K562 (cell line): ENCODE results near the gene BAG5. TPM values are rescaled to one million over a fixed set of nuclear protein-coding genes. Genes with fewer than 3 reads are reported as not detected.

Source experiments
- C11orf30 ChIP-seq: fragments of 450-650 bp; IDR thresholded peaks from 2 replicates; pipeline ENCODE4 v1.6.1; 2016; ENCODE audit warnings: low read depth, mild to moderate bottlenecking
- HNRNPLL ChIP-seq: fragments of 200-400 bp; formaldehyde crosslinking; IDR thresholded peaks from 2 replicates; pipeline ENCODE4 v1.6.1; 2017; ENCODE audit warnings: low read length, low read depth, mild to moderate bottlenecking; ENCODE audit not compliant: poor library complexity, severe bottlenecking
- RBM22 ChIP-seq: fragments of 200-400 bp; formaldehyde crosslinking; IDR thresholded peaks from 2 replicates; pipeline ENCODE4 v1.6.1; 2018; ENCODE audit warnings: low read length, low read depth; ENCODE audit not compliant: poor library complexity, severe bottlenecking
- SIN3A ChIP-seq, 2 experiments: fragments of 150-350 bp in 1 of 2; IDR thresholded peaks; 2 replicates each; pipeline ENCODE4 v1.6.1; 2011 to 2016; ENCODE audit warnings: borderline replicate concordance in 2 of 2, low read depth in 2 of 2, low read length in 2 of 2, mild to moderate bottlenecking in 2 of 2, moderate library complexity in 2 of 2; ENCODE audit not compliant: control insufficient read depth in 1 of 2
- VEZF1 ChIP-seq: fragments of 200-800 bp; sonication (Bioruptor generic); IDR thresholded peaks from 2 replicates; pipeline ENCODE4 v1.6.1; 2017; ENCODE audit warnings: missing genetic modification characterization, missing compliant biosample characterization
- YY1 ChIP-seq, 3 experiments: IDR thresholded peaks; 2 replicates each; pipeline ENCODE4 v1.6.1; 2011; ENCODE audit warnings: low read length in 2 of 3, mild to moderate bottlenecking in 2 of 3, moderate library complexity in 2 of 3, borderline replicate concordance in 1 of 3, control low read depth in 1 of 3, low read depth in 1 of 3; ENCODE audit not compliant: insufficient read depth in 3 of 3, insufficient replicate concordance in 2 of 3, control insufficient read depth in 1 of 3, insufficient read length in 1 of 3; ENCODE audit errors: extremely low read depth in 1 of 3
- ZNF184 ChIP-seq: sonication (generic); formaldehyde crosslinking; IDR thresholded peaks from 2 replicates; pipeline ENCODE4 v1.5.0; 2020; ENCODE audit warnings: missing genetic modification reagents
- ZNF740 ChIP-seq, 3 experiments: fragments of 200-800 bp in 1 of 3; sonication (Bioruptor generic) in 1 of 3; sonication (generic) in 1 of 3; formaldehyde crosslinking in 1 of 3; IDR thresholded peaks; 2 replicates each; pipeline versions ENCODE4 v1.6.1 to v1.8.0; 2016 to 2022; ENCODE audit warnings: mild to moderate bottlenecking in 2 of 3, missing compliant biosample characterization in 2 of 3, missing genetic modification characterization in 2 of 3, missing genetic modification reagents in 1 of 3
- ZNF79 ChIP-seq: fragments of 250-450 bp; sonication (Bioruptor Pico); IDR thresholded peaks from 2 replicates; pipeline ENCODE4 v1.4.0; 2020; ENCODE audit warnings: low read depth, mild to moderate bottlenecking, moderate library complexity
- polyA plus RNA-seq, 8 experiments: library from polyadenylated mRNA; depleted of rRNA in 4 of 8; stranded (reverse) in 5 of 8; unstranded in 3 of 8; fragments of >200 nt; fragmentation: Nextera tagmentation in 2 of 8; fragmentation: Illumina TruSeq in 1 of 8; extraction: Ambion mirVana in 2 of 8; extraction: Trizol in 1 of 8; gene quantifications; 2 replicates each; pipeline versions ENCODE4 v1.2.1 to v1.2.3, GENCODE V29; 2011 to 2014; ENCODE audit warnings: inconsistent platforms in 1 of 8, missing spikeins in 1 of 8
- total RNA-seq, 7 experiments: library from RNA; depleted of rRNA in 6 of 7; stranded (reverse); fragments of >200 nt in 6 of 7; fragmentation: Illumina TruSeq in 2 of 7; extraction: Trizol in 2 of 7; gene quantifications; 2 replicates each; pipeline versions ENCODE4 v1.2.1 to v1.2.3, GENCODE V29; 2011 to 2021; ENCODE audit warnings: low replicate concordance in 1 of 7
- TF ChIP-seq, protein P1 (sequence below): fragments of 200-600 bp; sonication (generic); IDR thresholded peaks from one replicate; pipeline ENCODE4 v1.6.1; 2012; ENCODE audit warnings: mild to moderate bottlenecking, low read depth, low read length, inconsistent platforms

BAG5 gene
- total and polyA plus RNA-seq, 9 of the 15 experiments (the other 6 are each of a cell fraction or from before 2014, with no cell fraction given), result 7.9 to 21.4 (median 13.2) TPM

- TF ChIP-seq ZNF740 (CRISPR knock-in tag; IDR thresholded peaks at IDR 0.05) (no peak), ZNF740 (tag; IDR thresholded peaks at IDR 0.05) (no peak), ZNF79 (CRISPR knock-in tag) (no peak), YY1 (IDR thresholded peaks at IDR 0.05; ENCODE audit: borderline replicate concordance in 1 of 3, control insufficient read depth in 1 of 3, extremely low read depth in 1 of 3, insufficient read depth in 3 of 3, insufficient read length in 1 of 3, insufficient replicate concordance in 2 of 3, low read depth in 1 of 3, low read length in 2 of 3) (peak in 1 of 3 experiments; percentile 53), RBM22 (no peak), VEZF1 (CRISPR knock-in tag) (peak; percentile 80), SIN3A (IDR thresholded peaks at IDR 0.05; ENCODE audit: borderline replicate concordance in 2 of 2, control insufficient read depth in 1 of 2, low read depth in 2 of 2, low read length in 2 of 2) (peak; percentile 61 to 87; a peak in 2 of 4 replicates), ZNF184 (no peak), C11orf30 (peak; percentile 57), HNRNPLL (peak; percentile 89)
- TF ChIP-seq, protein P1, sequence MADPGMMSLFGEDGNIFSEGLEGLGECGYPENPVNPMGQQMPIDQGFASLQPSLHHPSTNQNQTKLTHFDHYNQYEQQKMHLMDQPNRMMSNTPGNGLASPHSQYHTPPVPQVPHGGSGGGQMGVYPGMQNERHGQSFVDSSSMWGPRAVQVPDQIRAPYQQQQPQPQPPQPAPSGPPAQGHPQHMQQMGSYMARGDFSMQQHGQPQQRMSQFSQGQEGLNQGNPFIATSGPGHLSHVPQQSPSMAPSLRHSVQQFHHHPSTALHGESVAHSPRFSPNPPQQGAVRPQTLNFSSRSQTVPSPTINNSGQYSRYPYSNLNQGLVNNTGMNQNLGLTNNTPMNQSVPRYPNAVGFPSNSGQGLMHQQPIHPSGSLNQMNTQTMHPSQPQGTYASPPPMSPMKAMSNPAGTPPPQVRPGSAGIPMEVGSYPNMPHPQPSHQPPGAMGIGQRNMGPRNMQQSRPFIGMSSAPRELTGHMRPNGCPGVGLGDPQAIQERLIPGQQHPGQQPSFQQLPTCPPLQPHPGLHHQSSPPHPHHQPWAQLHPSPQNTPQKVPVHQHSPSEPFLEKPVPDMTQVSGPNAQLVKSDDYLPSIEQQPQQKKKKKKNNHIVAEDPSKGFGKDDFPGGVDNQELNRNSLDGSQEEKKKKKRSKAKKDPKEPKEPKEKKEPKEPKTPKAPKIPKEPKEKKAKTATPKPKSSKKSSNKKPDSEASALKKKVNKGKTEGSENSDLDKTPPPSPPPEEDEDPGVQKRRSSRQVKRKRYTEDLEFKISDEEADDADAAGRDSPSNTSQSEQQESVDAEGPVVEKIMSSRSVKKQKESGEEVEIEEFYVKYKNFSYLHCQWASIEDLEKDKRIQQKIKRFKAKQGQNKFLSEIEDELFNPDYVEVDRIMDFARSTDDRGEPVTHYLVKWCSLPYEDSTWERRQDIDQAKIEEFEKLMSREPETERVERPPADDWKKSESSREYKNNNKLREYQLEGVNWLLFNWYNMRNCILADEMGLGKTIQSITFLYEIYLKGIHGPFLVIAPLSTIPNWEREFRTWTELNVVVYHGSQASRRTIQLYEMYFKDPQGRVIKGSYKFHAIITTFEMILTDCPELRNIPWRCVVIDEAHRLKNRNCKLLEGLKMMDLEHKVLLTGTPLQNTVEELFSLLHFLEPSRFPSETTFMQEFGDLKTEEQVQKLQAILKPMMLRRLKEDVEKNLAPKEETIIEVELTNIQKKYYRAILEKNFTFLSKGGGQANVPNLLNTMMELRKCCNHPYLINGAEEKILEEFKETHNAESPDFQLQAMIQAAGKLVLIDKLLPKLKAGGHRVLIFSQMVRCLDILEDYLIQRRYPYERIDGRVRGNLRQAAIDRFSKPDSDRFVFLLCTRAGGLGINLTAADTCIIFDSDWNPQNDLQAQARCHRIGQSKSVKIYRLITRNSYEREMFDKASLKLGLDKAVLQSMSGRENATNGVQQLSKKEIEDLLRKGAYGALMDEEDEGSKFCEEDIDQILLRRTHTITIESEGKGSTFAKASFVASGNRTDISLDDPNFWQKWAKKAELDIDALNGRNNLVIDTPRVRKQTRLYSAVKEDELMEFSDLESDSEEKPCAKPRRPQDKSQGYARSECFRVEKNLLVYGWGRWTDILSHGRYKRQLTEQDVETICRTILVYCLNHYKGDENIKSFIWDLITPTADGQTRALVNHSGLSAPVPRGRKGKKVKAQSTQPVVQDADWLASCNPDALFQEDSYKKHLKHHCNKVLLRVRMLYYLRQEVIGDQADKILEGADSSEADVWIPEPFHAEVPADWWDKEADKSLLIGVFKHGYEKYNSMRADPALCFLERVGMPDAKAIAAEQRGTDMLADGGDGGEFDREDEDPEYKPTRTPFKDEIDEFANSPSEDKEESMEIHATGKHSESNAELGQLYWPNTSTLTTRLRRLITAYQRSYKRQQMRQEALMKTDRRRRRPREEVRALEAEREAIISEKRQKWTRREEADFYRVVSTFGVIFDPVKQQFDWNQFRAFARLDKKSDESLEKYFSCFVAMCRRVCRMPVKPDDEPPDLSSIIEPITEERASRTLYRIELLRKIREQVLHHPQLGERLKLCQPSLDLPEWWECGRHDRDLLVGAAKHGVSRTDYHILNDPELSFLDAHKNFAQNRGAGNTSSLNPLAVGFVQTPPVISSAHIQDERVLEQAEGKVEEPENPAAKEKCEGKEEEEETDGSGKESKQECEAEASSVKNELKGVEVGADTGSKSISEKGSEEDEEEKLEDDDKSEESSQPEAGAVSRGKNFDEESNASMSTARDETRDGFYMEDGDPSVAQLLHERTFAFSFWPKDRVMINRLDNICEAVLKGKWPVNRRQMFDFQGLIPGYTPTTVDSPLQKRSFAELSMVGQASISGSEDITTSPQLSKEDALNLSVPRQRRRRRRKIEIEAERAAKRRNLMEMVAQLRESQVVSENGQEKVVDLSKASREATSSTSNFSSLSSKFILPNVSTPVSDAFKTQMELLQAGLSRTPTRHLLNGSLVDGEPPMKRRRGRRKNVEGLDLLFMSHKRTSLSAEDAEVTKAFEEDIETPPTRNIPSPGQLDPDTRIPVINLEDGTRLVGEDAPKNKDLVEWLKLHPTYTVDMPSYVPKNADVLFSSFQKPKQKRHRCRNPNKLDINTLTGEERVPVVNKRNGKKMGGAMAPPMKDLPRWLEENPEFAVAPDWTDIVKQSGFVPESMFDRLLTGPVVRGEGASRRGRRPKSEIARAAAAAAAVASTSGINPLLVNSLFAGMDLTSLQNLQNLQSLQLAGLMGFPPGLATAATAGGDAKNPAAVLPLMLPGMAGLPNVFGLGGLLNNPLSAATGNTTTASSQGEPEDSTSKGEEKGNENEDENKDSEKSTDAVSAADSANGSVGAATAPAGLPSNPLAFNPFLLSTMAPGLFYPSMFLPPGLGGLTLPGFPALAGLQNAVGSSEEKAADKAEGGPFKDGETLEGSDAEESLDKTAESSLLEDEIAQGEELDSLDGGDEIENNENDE, result no peak
These were observed at the start of gene BAG5, which contains the start of gene COA8 (continued) for GRCh38 chr14:103562429-103563225.
